ENCODE measurements around the gene HSPA9. TPM values are rescaled to one million over a fixed set of nuclear protein-coding genes. Genes with fewer than 3 reads are reported as not detected.

HSPA9 gene
- total and polyA plus RNA-seq, 9 of the 15 experiments (the other 6 are each of a cell fraction or from before 2014, with no cell fraction given), result 195 to 583 (median 514) TPM

DNA sequence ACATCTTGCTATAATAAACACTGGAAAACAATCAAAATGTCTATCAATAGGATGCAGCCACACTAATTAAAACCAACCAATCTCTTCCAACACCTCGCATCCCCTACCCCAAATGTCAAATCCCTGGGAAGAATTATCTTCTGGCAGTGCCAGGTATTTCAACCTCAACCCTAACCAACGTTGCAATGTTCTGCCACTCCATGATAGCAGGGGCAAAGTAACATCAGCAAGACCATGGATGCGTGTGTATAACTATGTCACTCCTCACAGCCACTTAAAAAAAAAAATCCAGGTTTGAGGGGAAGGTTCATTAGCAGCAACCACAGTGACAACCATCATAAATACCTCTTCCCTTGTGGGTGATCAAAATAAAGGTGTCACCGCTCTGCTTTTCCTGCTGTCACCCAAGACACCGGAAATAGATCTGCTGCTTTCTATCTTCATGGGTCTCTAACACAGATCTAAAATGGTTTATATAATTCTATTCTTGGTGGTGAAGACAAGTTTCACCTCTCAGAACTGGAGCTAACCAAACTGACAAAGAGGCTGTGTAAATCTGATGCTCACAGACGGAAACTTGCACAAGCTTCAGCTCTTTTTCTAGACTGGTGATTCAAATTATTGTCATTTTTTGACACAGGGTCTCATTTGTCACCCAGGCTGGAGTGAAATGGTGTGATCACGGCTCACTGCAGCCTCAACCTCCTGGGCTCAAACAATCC lies 9.9 kb downstream of the HSPA9 start (continued):
- TF ChIP-seq, protein P1, sequence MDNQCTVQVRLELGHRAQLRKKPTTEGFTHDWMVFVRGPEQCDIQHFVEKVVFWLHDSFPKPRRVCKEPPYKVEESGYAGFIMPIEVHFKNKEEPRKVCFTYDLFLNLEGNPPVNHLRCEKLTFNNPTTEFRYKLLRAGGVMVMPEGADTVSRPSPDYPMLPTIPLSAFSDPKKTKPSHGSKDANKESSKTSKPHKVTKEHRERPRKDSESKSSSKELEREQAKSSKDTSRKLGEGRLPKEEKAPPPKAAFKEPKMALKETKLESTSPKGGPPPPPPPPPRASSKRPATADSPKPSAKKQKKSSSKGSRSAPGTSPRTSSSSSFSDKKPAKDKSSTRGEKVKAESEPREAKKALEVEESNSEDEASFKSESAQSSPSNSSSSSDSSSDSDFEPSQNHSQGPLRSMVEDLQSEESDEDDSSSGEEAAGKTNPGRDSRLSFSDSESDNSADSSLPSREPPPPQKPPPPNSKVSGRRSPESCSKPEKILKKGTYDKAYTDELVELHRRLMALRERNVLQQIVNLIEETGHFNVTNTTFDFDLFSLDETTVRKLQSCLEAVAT (IDR thresholded peaks at IDR 0.05), result no peak
- TF ChIP-seq PATZ1 (CRISPR knock-in tag; IDR thresholded peaks at IDR 0.05; ENCODE audit: borderline replicate concordance) (no peak), GABPB1 (CRISPR knock-in tag; IDR thresholded peaks at IDR 0.05) (no peak), ESRRA (IDR thresholded peaks at IDR 0.05; ENCODE audit: borderline replicate concordance, low read depth) (no peak), ZNF224 (CRISPR knock-in tag; IDR thresholded peaks at IDR 0.05) (no peak), ID3 (CRISPR knock-in tag; IDR thresholded peaks at IDR 0.05) (0 out of 2 replicates have a peak, but pooled peaks have one; percentile 14), ID3 (tag; IDR thresholded peaks at IDR 0.05) (no peak), IRF2 (CRISPR knock-in tag; IDR thresholded peaks at IDR 0.05) (no peak), DPF2 (IDR thresholded peaks at IDR 0.05) (no peak), SUPT5H (IDR thresholded peaks at IDR 0.05) (peak; percentile 39; the same call in 1 of the 2 replicates), SAFB (IDR thresholded peaks at IDR 0.05; ENCODE audit: borderline replicate concordance, low read depth, low read length) (no peak), ZNF551 (CRISPR knock-in tag; IDR thresholded peaks at IDR 0.05) (no peak), HEY1 (CRISPR knock-in tag; IDR thresholded peaks at IDR 0.05; ENCODE audit: borderline replicate concordance) (no peak), NFATC3 (IDR thresholded peaks at IDR 0.05) (no peak), XRCC4 (IDR thresholded peaks at IDR 0.05; ENCODE audit: extremely low read depth, insufficient read depth, insufficient read length) (no peak), CBX5 (IDR thresholded peaks at IDR 0.05; ENCODE audit: borderline replicate concordance, low read depth) (no peak), ZNF384 (IDR thresholded peaks at IDR 0.05; ENCODE audit: low read depth, low read length) (no peak), SIRT6 (IDR thresholded peaks at IDR 0.05; ENCODE audit: low read depth, low read length) (no peak), MYC (IDR thresholded peaks at IDR 0.05; ENCODE audit: low read depth, low read length) (no peak), MYC (CRISPR knock-in tag; IDR thresholded peaks at IDR 0.05; ENCODE audit: borderline replicate concordance, low read depth) (no peak), ZNF23 (CRISPR knock-in tag; IDR thresholded peaks at IDR 0.05) (no peak), GATAD2A (IDR thresholded peaks at IDR 0.05) (no peak)
- TF ChIP-seq, protein P2, sequence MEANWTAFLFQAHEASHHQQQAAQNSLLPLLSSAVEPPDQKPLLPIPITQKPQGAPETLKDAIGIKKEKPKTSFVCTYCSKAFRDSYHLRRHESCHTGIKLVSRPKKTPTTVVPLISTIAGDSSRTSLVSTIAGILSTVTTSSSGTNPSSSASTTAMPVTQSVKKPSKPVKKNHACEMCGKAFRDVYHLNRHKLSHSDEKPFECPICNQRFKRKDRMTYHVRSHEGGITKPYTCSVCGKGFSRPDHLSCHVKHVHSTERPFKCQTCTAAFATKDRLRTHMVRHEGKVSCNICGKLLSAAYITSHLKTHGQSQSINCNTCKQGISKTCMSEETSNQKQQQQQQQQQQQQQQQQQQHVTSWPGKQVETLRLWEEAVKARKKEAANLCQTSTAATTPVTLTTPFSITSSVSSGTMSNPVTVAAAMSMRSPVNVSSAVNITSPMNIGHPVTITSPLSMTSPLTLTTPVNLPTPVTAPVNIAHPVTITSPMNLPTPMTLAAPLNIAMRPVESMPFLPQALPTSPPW (CRISPR knock-in tag; IDR thresholded peaks at IDR 0.05), result no peak
- TF ChIP-seq, protein P3, sequence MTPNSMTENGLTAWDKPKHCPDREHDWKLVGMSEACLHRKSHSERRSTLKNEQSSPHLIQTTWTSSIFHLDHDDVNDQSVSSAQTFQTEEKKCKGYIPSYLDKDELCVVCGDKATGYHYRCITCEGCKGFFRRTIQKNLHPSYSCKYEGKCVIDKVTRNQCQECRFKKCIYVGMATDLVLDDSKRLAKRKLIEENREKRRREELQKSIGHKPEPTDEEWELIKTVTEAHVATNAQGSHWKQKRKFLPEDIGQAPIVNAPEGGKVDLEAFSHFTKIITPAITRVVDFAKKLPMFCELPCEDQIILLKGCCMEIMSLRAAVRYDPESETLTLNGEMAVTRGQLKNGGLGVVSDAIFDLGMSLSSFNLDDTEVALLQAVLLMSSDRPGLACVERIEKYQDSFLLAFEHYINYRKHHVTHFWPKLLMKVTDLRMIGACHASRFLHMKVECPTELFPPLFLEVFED (CRISPR knock-in tag; conservative IDR thresholded peaks at IDR 0.05), result peak; percentile 55; the same call in 1 of the 2 replicates

Data from K562 (cell line).